ENCODE results near the gene STXBP5.

The STXBP5 gene

GRCh38 chr6:147161253-147161973 lies 42.8 kb upstream of the STXBP5 start:
- no peak overlapping the region for H4K12ac ChIP-seq (ENCODE audit: low read depth, low read length)
- H3K23ac ChIP-seq (ENCODE audit: low read length) = no peak overlapping the region
- no peak overlapping the region for H2BK120ac ChIP-seq (ENCODE audit: insufficient read depth, low read length, poor library complexity)
- no peak for DNase-seq
- no peak overlapping the region for H2AFZ ChIP-seq (ENCODE audit: insufficient read depth, low read length, poor library complexity)
- no peak overlapping the region for H4K8ac ChIP-seq (ENCODE audit: low read depth, low read length)
- no peaks in the 10 kb centered on the region for H3K79me1 ChIP-seq (ENCODE audit: low read length)
- H3K9me3 ChIP-seq (ENCODE audit: insufficient read depth, low read depth, low read length) = no peaks in the 10 kb centered on the region
- H3K4me3 ChIP-seq (ENCODE audit: low read depth, low read length) = no peak overlapping the region
- H3K4me2 ChIP-seq (ENCODE audit: low read length) = no peak overlapping the region
- H2BK12ac ChIP-seq (ENCODE audit: low read length) = no peak overlapping the region
- no peak overlapping the region for H3K27ac ChIP-seq (ENCODE audit: low read depth, low read length)
- H4K91ac ChIP-seq (ENCODE audit: low read depth, low read length) = no peak overlapping the region
- H3K9ac ChIP-seq (ENCODE audit: low read length) = no peak overlapping the region
- no peak overlapping the region for H2AK5ac ChIP-seq (ENCODE audit: low read length)
- H3K27me3 ChIP-seq (ENCODE audit: insufficient read depth, low read length) = no peaks in the 10 kb centered on the region
- H3K14ac ChIP-seq (ENCODE audit: low read length) = no peak overlapping the region
- H3K36me3 ChIP-seq (ENCODE audit: control insufficient read depth in 1 of 2, insufficient read depth in 2 of 2, low read length in 2 of 2) = no peaks in the 10 kb centered on the region
- H3K18ac ChIP-seq (ENCODE audit: low read length) = no peak overlapping the region
- no peak overlapping the region for H2BK5ac ChIP-seq (ENCODE audit: low read depth, low read length, poor library complexity)
- no peaks in the 10 kb centered on the region for H3K4me1 ChIP-seq (ENCODE audit: control insufficient read depth in 1 of 2, insufficient read depth in 2 of 2, low read length in 2 of 2)
- WGBS (ENCODE audit: extremely low coverage, insufficient coverage, insufficient read length) = no CpG with 5 or more reads among the region's 4 CpGs
- no peak overlapping the region for H3K4ac ChIP-seq (ENCODE audit: low read depth, low read length)
- H3K79me2 ChIP-seq (ENCODE audit: control insufficient read depth, insufficient read depth, low read length, poor library complexity) = no peaks in the 10 kb centered on the region

GRCh38 chr6:147161974-147162495 lies 42.2 kb upstream of the STXBP5 start:
- no peak overlapping the region for H3K18ac ChIP-seq (ENCODE audit: low read length)
- no peaks in the 10 kb centered on the region for H3K9me3 ChIP-seq (ENCODE audit: insufficient read depth, low read depth, low read length)
- no peaks in the 10 kb centered on the region for H3K79me1 ChIP-seq (ENCODE audit: low read length)
- no peak overlapping the region for H4K8ac ChIP-seq (ENCODE audit: low read depth, low read length)
- no peak overlapping the region for H3K27ac ChIP-seq (ENCODE audit: low read depth, low read length)
- H2BK120ac ChIP-seq (ENCODE audit: insufficient read depth, low read length, poor library complexity) = no peak overlapping the region
- H3K27me3 ChIP-seq (ENCODE audit: insufficient read depth, low read length) = no peaks in the 10 kb centered on the region
- no peak overlapping the region for H4K12ac ChIP-seq (ENCODE audit: low read depth, low read length)
- H2BK12ac ChIP-seq (ENCODE audit: low read length) = no peak overlapping the region
- H3K36me3 ChIP-seq (ENCODE audit: control insufficient read depth in 1 of 2, insufficient read depth in 2 of 2, low read length in 2 of 2) = no peaks in the 10 kb centered on the region
- no peak overlapping the region for H3K4ac ChIP-seq (ENCODE audit: low read depth, low read length)
- no peak overlapping the region for H3K23ac ChIP-seq (ENCODE audit: low read length)
- DNase-seq = no peak
- H3K4me1 ChIP-seq (ENCODE audit: control insufficient read depth in 1 of 2, insufficient read depth in 2 of 2, low read length in 2 of 2) = no peaks in the 10 kb centered on the region
- no peak overlapping the region for H3K4me2 ChIP-seq (ENCODE audit: low read length)
- H3K4me3 ChIP-seq (ENCODE audit: low read depth, low read length) = no peak overlapping the region
- no peak overlapping the region for H3K14ac ChIP-seq (ENCODE audit: low read length)
- no peak overlapping the region for H2BK5ac ChIP-seq (ENCODE audit: low read depth, low read length, poor library complexity)
- no peaks in the 10 kb centered on the region for H3K79me2 ChIP-seq (ENCODE audit: control insufficient read depth, insufficient read depth, low read length, poor library complexity)
- no CpG with 5 or more reads among the region's 4 CpGs for WGBS (ENCODE audit: extremely low coverage, insufficient coverage, insufficient read length)
- H2AFZ ChIP-seq (ENCODE audit: insufficient read depth, low read length, poor library complexity) = no peak overlapping the region
- no peak overlapping the region for H2AK5ac ChIP-seq (ENCODE audit: low read length)
- no peak overlapping the region for H3K9ac ChIP-seq (ENCODE audit: low read length)
- H4K91ac ChIP-seq (ENCODE audit: low read depth, low read length) = no peak overlapping the region

- no peak overlapping the region for H3K4ac ChIP-seq (ENCODE audit: low read depth, low read length)
- H3K18ac ChIP-seq (ENCODE audit: low read length) = no peak overlapping the region
- no peak overlapping the region for H2AFZ ChIP-seq (ENCODE audit: insufficient read depth, low read length, poor library complexity)
- no peak overlapping the region for H3K4me2 ChIP-seq (ENCODE audit: low read length)
- no peaks in the 10 kb centered on the region for H3K27me3 ChIP-seq (ENCODE audit: insufficient read depth, low read length)
- no peak for DNase-seq
- no peak overlapping the region for H3K23ac ChIP-seq (ENCODE audit: low read length)
- H3K79me2 ChIP-seq (ENCODE audit: control insufficient read depth, insufficient read depth, low read length, poor library complexity) = no peaks in the 10 kb centered on the region
- H2BK5ac ChIP-seq (ENCODE audit: low read depth, low read length, poor library complexity) = no peak overlapping the region
- no peak overlapping the region for H2BK120ac ChIP-seq (ENCODE audit: insufficient read depth, low read length, poor library complexity)
- H3K36me3 ChIP-seq (ENCODE audit: control insufficient read depth in 1 of 2, insufficient read depth in 2 of 2, low read length in 2 of 2) = no peaks in the 10 kb centered on the region
- no peaks in the 10 kb centered on the region for H3K79me1 ChIP-seq (ENCODE audit: low read length)
- H4K12ac ChIP-seq (ENCODE audit: low read depth, low read length) = no peak overlapping the region
- no peak overlapping the region for H3K4me3 ChIP-seq (ENCODE audit: low read depth, low read length)
- no peaks in the 10 kb centered on the region for H3K4me1 ChIP-seq (ENCODE audit: control insufficient read depth in 1 of 2, insufficient read depth in 2 of 2, low read length in 2 of 2)
- no peak overlapping the region for H2AK5ac ChIP-seq (ENCODE audit: low read length)
- H2BK12ac ChIP-seq (ENCODE audit: low read length) = no peak overlapping the region
- H3K27ac ChIP-seq (ENCODE audit: low read depth, low read length) = no peak overlapping the region
- no peak overlapping the region for H3K14ac ChIP-seq (ENCODE audit: low read length)
- H3K9ac ChIP-seq (ENCODE audit: low read length) = no peak overlapping the region
- H3K9me3 ChIP-seq (ENCODE audit: insufficient read depth, low read depth, low read length) = no peaks in the 10 kb centered on the region
- no peak overlapping the region for H4K91ac ChIP-seq (ENCODE audit: low read depth, low read length)
- no peak overlapping the region for H4K8ac ChIP-seq (ENCODE audit: low read depth, low read length)
Measured at GRCh38 chr6:147164761-147165160, 39.5 kb upstream of the STXBP5 start.

- Histone ChIP-seq H2BK5ac (ENCODE audit: low read depth, low read length, poor library complexity) (no peak overlapping the region), H2AK5ac (ENCODE audit: low read length) (no peak overlapping the region), H3K18ac (ENCODE audit: low read length) (no peak overlapping the region), H2BK12ac (ENCODE audit: low read length) (no peak overlapping the region), H3K4me1 (ENCODE audit: control insufficient read depth in 1 of 2, insufficient read depth in 2 of 2, low read length in 2 of 2) (no peaks in the 10 kb centered on the region), H3K4me2 (ENCODE audit: low read length) (no peak overlapping the region), H2AFZ (ENCODE audit: insufficient read depth, low read length, poor library complexity) (no peak overlapping the region), H4K8ac (ENCODE audit: low read depth, low read length) (no peak overlapping the region), H3K9ac (ENCODE audit: low read length) (no peak overlapping the region), H3K79me1 (ENCODE audit: low read length) (no peaks in the 10 kb centered on the region), H3K27me3 (ENCODE audit: insufficient read depth, low read length) (no peaks in the 10 kb centered on the region), H3K79me2 (ENCODE audit: control insufficient read depth, insufficient read depth, low read length, poor library complexity) (no peaks in the 10 kb centered on the region), H4K91ac (ENCODE audit: low read depth, low read length) (no peak overlapping the region), H2BK120ac (ENCODE audit: insufficient read depth, low read length, poor library complexity) (no peak overlapping the region), H3K4ac (ENCODE audit: low read depth, low read length) (no peak overlapping the region), H3K23ac (ENCODE audit: low read length) (no peak overlapping the region), H3K36me3 (ENCODE audit: control insufficient read depth in 1 of 2, insufficient read depth in 2 of 2, low read length in 2 of 2) (no peaks in the 10 kb centered on the region), H3K27ac (ENCODE audit: low read depth, low read length) (no peak overlapping the region), H3K4me3 (ENCODE audit: low read depth, low read length) (no peak overlapping the region), H3K9me3 (ENCODE audit: insufficient read depth, low read depth, low read length) (no peaks in the 10 kb centered on the region), H3K14ac (ENCODE audit: low read length) (no peak overlapping the region), H4K12ac (ENCODE audit: low read depth, low read length) (no peak overlapping the region)
- WGBS (ENCODE audit: extremely low coverage, insufficient coverage, insufficient read length) = no CpG with 5 or more reads among the region's 2 CpGs
- peak in 1 of 2 donors; percentile 28 for DNase-seq
Measured at GRCh38 chr6:147166360-147166944, 37.8 kb upstream of the STXBP5 start.
